WI38 (cell line): Measurements from ENCODE around the gene CELF2.

Experiments used
- H3K4me3 ChIP-seq: 2 replicates; pipeline ENCODE4 v1.5.1; 2011; ENCODE audit warnings: low read depth, mild to moderate bottlenecking, control low read depth, low read length
- TF ChIP-seq, protein P1 (sequence below): IDR thresholded peaks from 2 replicates; pipeline ENCODE4 v1.5.1; 2012; ENCODE audit warnings: low read depth, mild to moderate bottlenecking, control low read depth, low read length

CELF2 gene

DNA sequence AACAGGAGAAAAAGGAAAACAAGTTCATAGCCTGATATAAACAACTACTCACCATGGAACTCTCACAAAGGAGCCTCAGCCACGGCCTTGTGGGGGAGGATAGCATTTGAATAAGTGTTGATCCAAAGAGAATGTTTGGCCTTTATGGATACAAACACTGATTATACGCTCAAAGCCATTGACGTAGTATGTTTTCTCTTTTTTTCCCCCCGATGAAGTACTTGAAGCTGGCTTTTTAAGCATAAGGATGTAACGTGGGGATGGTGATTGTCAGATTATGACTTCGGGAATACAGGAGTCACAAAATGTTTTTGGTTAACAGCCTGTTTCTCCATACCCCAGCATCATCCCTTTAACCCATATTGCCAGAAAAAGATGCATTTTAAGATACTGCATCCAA lies 39.8 kb downstream of the CELF2 start:
- TF ChIP-seq, protein P1, sequence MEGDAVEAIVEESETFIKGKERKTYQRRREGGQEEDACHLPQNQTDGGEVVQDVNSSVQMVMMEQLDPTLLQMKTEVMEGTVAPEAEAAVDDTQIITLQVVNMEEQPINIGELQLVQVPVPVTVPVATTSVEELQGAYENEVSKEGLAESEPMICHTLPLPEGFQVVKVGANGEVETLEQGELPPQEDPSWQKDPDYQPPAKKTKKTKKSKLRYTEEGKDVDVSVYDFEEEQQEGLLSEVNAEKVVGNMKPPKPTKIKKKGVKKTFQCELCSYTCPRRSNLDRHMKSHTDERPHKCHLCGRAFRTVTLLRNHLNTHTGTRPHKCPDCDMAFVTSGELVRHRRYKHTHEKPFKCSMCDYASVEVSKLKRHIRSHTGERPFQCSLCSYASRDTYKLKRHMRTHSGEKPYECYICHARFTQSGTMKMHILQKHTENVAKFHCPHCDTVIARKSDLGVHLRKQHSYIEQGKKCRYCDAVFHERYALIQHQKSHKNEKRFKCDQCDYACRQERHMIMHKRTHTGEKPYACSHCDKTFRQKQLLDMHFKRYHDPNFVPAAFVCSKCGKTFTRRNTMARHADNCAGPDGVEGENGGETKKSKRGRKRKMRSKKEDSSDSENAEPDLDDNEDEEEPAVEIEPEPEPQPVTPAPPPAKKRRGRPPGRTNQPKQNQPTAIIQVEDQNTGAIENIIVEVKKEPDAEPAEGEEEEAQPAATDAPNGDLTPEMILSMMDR, result no peak
- H3K4me3 ChIP-seq, result no peak overlapping the region

DNA sequence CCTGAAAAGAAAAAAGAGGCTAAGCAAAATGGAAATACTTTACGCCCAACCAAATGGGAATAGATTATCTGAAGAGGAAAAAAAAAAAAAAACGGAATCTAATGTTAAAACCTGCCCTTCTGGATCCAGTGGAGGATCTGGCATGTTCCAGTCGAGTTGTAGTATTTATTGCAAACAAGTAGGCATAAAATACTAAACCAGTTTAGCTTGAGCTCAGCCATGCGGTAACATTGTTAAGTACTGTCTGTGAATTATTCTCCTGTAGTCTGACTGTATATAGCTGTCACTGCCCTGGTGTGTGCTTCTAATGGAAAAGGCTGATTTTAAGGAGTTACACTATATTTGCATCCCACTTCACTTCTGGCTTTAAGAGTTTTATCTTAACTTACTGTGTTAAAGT lies 40.3 kb downstream of the CELF2 start:
- no peak overlapping the region for H3K4me3 ChIP-seq
- TF ChIP-seq, protein P1, result no peak

DNA sequence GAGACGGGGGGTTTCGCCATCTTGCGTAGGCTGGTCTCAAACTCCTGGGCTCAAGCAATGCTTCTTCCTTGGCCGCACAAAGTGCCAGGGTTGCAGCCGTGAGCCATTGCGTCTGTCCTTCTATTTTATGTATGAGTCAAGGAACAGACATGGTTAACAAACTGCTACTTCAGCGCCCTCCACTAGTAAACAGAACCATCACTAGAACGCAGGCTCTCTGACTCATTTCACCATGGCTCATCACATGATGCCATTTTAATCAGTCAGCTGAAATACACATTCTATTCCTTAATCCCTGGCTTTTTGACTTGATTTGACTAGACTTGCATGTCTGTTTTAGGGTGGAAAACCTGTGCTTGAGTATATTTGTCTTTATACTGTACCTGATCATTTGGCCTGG lies 41.3 kb downstream of the CELF2 start:
- TF ChIP-seq, protein P1, result no peak
- H3K4me3 ChIP-seq, result no peak overlapping the region

DNA sequence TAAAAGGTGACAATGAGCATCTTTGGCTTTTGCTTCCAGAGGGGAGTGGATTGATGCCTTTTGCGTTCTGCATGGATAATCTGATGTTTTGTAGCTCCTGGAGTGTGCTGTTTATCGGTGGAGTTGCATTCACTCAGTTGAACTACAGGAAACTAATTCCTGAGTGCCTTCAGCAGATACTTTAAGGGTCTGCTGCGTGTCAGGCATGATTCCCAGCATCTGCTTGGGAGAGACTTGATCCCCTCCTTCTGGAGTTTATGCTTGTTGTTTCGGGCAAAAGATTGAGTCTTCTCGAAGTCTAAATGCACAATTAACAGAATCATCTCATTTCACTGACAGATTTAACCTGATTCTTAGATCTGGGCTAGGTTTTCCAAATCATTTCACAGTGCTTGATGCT lies 46.2 kb downstream of the CELF2 start:
- no peak overlapping the region for H3K4me3 ChIP-seq
- TF ChIP-seq, protein P1, result no peak

DNA sequence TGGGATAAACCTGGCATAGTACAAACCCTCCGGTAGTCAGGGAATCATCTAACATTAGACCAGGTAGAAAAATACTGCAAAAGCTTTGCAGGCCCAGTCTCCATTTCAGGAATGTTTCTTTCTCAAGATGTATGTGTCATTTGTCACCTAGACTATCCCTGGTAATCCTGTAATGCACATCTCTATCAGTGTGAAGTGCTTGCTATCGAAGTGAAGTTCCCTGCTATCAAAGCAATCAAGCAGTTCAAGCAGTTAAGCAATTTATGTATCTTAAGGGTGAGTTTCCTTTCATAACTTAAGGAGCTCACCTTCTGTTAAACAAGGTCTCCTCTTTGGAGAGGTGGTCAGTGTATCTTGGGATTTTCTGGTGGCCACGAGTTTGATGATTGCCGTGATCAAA lies 47.2 kb downstream of the CELF2 start:
- H3K4me3 ChIP-seq, result no peak overlapping the region
- TF ChIP-seq, protein P1, result no peak

DNA sequence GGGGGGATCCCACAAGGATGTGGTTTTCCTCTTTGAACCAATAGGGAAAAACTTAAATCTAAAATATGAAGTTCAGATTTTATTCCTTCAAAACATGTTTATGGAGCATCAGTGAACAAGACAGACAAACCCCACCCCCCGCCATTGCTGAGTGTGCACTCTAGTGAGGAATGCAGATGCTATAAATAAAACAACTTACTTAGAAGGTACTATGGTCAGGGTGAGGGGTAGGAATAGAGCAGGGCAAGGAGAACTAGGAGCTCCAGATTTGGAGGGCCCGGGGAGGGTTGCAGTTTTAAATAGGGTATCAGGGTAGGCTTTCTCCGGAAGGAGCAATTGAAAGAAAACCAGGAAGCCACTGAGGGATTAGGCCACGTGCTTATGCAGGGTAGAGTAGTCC lies 47.9 kb downstream of the CELF2 start:
- TF ChIP-seq, protein P1, result no peak
- H3K4me3 ChIP-seq, result no peak overlapping the region

DNA sequence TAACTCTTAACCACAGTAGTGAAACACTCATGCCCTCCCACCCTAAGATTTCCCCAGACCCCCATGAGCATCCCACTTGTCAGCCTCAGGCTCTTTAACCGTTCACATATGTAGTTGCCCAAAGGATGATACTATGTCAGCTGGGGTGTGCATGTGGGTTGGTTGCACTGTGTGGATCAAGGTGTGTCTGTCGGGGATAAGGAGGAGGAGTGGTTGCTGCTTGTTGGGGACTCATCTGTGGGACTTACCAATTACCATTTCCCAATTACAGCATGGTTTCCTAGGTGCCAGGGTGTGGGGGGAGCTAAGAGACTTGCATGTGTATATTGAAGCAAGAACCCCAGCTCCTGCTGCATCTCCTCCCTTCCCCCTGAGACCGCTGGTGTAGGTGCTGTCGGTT lies 48.8 kb downstream of the CELF2 start:
- TF ChIP-seq, protein P1, result no peak
- H3K4me3 ChIP-seq, result no peak overlapping the region
